K562 (cell line): ENCODE measurements around the gene FUT2. TPM values are rescaled to one million over a fixed set of nuclear protein-coding genes. Genes with fewer than 3 reads are reported as not detected.

Source experiments
- CREM ChIP-seq: IDR thresholded peaks from 2 replicates; pipeline ENCODE4 v1.6.1; 2014; ENCODE audit warnings: antibody characterized with exemption, low read depth
- HDAC2 ChIP-seq: fragments of 450-650 bp; IDR thresholded peaks from 2 replicates; pipeline ENCODE4 v1.6.1; 2016; ENCODE audit warnings: mild to moderate bottlenecking
- IRF1 ChIP-seq: sonication (generic); formaldehyde crosslinking; IDR thresholded peaks from 2 replicates; pipeline ENCODE4 v1.8.0; 2022; ENCODE audit warnings: missing genetic modification reagents, mild to moderate bottlenecking, borderline replicate concordance
- NCOA2 ChIP-seq, 2 experiments: fragments of 450-650 bp; IDR thresholded peaks; 2 replicates each; pipeline ENCODE4 v1.6.1; 2018; ENCODE audit warnings: mild to moderate bottlenecking in 2 of 2, moderate library complexity in 1 of 2; ENCODE audit not compliant: partially characterized antibody in 2 of 2
- NCOA6 ChIP-seq: fragments of 450-650 bp; IDR thresholded peaks from 2 replicates; pipeline ENCODE4 v1.6.1; 2017; ENCODE audit warnings: mild to moderate bottlenecking
- NRF1 ChIP-seq, 2 experiments: fragments of 450-650 bp; IDR thresholded peaks in 1 of 2; conservative IDR thresholded peaks in 1 of 2; 2 replicates each; pipeline ENCODE4 v1.6.1; 2014; ENCODE audit warnings: mild to moderate bottlenecking in 2 of 2
- RAD21 ChIP-seq, 2 experiments: fragments of 250-450 bp in 1 of 2; fragments of 450-650 bp in 1 of 2; sonication (Bioruptor Pico) in 1 of 2; formaldehyde crosslinking in 1 of 2; IDR thresholded peaks in 1 of 2; conservative IDR thresholded peaks in 1 of 2; 2 replicates each; pipeline versions ENCODE4 v1.4.0 to v1.8.0; 2020 to 2022; ENCODE audit warnings: mild to moderate bottlenecking in 2 of 2, moderate library complexity in 1 of 2
- RBM14 ChIP-seq: fragments of 200-400 bp; formaldehyde crosslinking; IDR thresholded peaks from 2 replicates; pipeline ENCODE4 v1.6.1; 2018; ENCODE audit warnings: low read depth, mild to moderate bottlenecking, low read length, moderate library complexity, borderline replicate concordance; ENCODE audit not compliant: insufficient read depth
- RERE ChIP-seq: sonication (generic); formaldehyde crosslinking; IDR thresholded peaks from 2 replicates; pipeline ENCODE4 v1.8.0; 2023; ENCODE audit warnings: missing genetic modification reagents, mild to moderate bottlenecking, borderline replicate concordance
- SAP30 ChIP-seq: fragments of 200-600 bp; sonication (generic); IDR thresholded peaks from 2 replicates; pipeline ENCODE4 v1.6.1; 2012; ENCODE audit warnings: borderline replicate concordance, low read depth, mild to moderate bottlenecking, moderate library complexity, low read length, control low read depth, inconsistent platforms; ENCODE audit not compliant: insufficient read depth, poor library complexity, severe bottlenecking
- SMARCA5 ChIP-seq: fragments of 450-650 bp; IDR thresholded peaks from 2 replicates; pipeline ENCODE4 v1.6.1; 2016
- SMARCB1 ChIP-seq: IDR thresholded peaks from 2 replicates; pipeline ENCODE4 v1.6.1; 2011; ENCODE audit warnings: improper control_type of control experiment, low read depth; ENCODE audit not compliant: insufficient read length
- VEZF1 ChIP-seq: fragments of 200-800 bp; sonication (Bioruptor generic); IDR thresholded peaks from 2 replicates; pipeline ENCODE4 v1.6.1; 2017; ENCODE audit warnings: missing genetic modification characterization, missing compliant biosample characterization
- ZNF23 ChIP-seq: fragments of 250-450 bp; sonication (Bioruptor Pico); IDR thresholded peaks from 2 replicates; pipeline ENCODE4 v1.4.0; 2020; ENCODE audit warnings: mild to moderate bottlenecking
- ZNF583 ChIP-seq: fragments of 250-450 bp; sonication (Bioruptor Pico); IDR thresholded peaks from 2 replicates; pipeline ENCODE4 v1.4.0; 2020
- polyA plus RNA-seq, 8 experiments: library from polyadenylated mRNA; depleted of rRNA in 4 of 8; stranded (reverse) in 5 of 8; unstranded in 3 of 8; fragments of >200 nt; fragmentation: Nextera tagmentation in 2 of 8; fragmentation: Illumina TruSeq in 1 of 8; extraction: Ambion mirVana in 2 of 8; extraction: Trizol in 1 of 8; gene quantifications; 2 replicates each; pipeline versions ENCODE4 v1.2.1 to v1.2.3, GENCODE V29; 2011 to 2014; ENCODE audit warnings: inconsistent platforms in 1 of 8, missing spikeins in 1 of 8
- total RNA-seq, 7 experiments: library from RNA; depleted of rRNA in 6 of 7; stranded (reverse); fragments of >200 nt in 6 of 7; fragmentation: Illumina TruSeq in 2 of 7; extraction: Trizol in 2 of 7; gene quantifications; 2 replicates each; pipeline versions ENCODE4 v1.2.1 to v1.2.3, GENCODE V29; 2011 to 2021; ENCODE audit warnings: low replicate concordance in 1 of 7
- TF ChIP-seq, protein P1 (sequence below): fragments of 150-350 bp; conservative IDR thresholded peaks from 2 replicates; pipeline ENCODE4 v1.6.1; 2014; ENCODE audit warnings: low read length

FUT2 gene
- total and polyA plus RNA-seq, 9 of the 15 experiments (the other 6 are each of a cell fraction or from before 2014, with no cell fraction given), result 0.03 to 0.04 TPM; not detected in 7

- TF ChIP-seq VEZF1 (CRISPR knock-in tag), result peak; percentile 89
- TF ChIP-seq IRF1 (CRISPR knock-in tag), result no peak
- TF ChIP-seq RBM14, result no peak
- TF ChIP-seq SMARCB1, result no peak
- no peak for TF ChIP-seq NCOA6
- 0 out of 2 replicates have a peak, but pooled peaks have one; percentile 11 for TF ChIP-seq CREM
- no peak for TF ChIP-seq ZNF23 (CRISPR knock-in tag)
- TF ChIP-seq RAD21 (CRISPR knock-in tag; conservative IDR thresholded peaks at IDR 0.05 in 1 of 2, IDR thresholded peaks at IDR 0.05 in 1 of 2), result peak; percentile 81 to 91
- no peak for TF ChIP-seq SAP30
- TF ChIP-seq, protein P1, sequence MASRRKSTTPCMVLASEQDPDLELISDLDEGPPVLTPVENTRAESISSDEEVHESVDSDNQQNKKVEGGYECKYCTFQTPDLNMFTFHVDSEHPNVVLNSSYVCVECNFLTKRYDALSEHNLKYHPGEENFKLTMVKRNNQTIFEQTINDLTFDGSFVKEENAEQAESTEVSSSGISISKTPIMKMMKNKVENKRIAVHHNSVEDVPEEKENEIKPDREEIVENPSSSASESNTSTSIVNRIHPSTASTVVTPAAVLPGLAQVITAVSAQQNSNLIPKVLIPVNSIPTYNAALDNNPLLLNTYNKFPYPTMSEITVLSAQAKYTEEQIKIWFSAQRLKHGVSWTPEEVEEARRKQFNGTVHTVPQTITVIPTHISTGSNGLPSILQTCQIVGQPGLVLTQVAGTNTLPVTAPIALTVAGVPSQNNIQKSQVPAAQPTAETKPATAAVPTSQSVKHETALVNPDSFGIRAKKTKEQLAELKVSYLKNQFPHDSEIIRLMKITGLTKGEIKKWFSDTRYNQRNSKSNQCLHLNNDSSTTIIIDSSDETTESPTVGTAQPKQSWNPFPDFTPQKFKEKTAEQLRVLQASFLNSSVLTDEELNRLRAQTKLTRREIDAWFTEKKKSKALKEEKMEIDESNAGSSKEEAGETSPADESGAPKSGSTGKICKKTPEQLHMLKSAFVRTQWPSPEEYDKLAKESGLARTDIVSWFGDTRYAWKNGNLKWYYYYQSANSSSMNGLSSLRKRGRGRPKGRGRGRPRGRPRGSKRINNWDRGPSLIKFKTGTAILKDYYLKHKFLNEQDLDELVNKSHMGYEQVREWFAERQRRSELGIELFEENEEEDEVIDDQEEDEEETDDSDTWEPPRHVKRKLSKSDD, result no peak
- no peak for TF ChIP-seq RERE (CRISPR knock-in tag)
- TF ChIP-seq NRF1 (conservative IDR thresholded peaks at IDR 0.05 in 1 of 2, IDR thresholded peaks at IDR 0.05 in 1 of 2), result peak in 1 of 2 experiments; percentile 77; a peak in 2 of 4 replicates
- TF ChIP-seq NCOA2 (IDR thresholded peaks at IDR 0.05; ENCODE audit: partially characterized antibody in 2 of 2), result no peak
- no peak for TF ChIP-seq SMARCA5
- TF ChIP-seq HDAC2, result no peak
- TF ChIP-seq ZNF583 (CRISPR knock-in tag), result no peak
Measured at GRCh38 chr19:48738557-48739403, 43.0 kb downstream of the FUT2 start (continued).
